GM19025 (cell line): ENCODE results near the gene BAZ1A.

Experiments
- ATAC-seq: cut with Tn5 transposase; IDR thresholded peaks from one replicate; pipeline ENCODE4 v1.9.1; 2021; ENCODE audit warnings: mild to moderate bottlenecking, low read depth, moderate library complexity; ENCODE audit not compliant: unreplicated experiment

The BAZ1A gene

GRCh38 chr14:34875031-34875922 lies at the start of gene BAZ1A:
BAZ1A (minus strand) TSS chr14:34875360; CDS start chr14:34874604, 756 bp downstream.
- peak; percentile 23 for ATAC-seq

- no peak for ATAC-seq
Observed at GRCh38 chr14:34920339-34920738, 45.2 kb upstream of the BAZ1A start.

GRCh38 chr14:34913619-34914018 lies 38.5 kb upstream of the BAZ1A start:
- ATAC-seq: no peak

- no peak for ATAC-seq
Observed at GRCh38 chr14:34912966-34913365, 37.8 kb upstream of the BAZ1A start.

- ATAC-seq: no peak
Observed at GRCh38 chr14:34912182-34912581, 37.0 kb upstream of the BAZ1A start.

GRCh38 chr14:34911209-34912150 lies 36.3 kb upstream of the BAZ1A start:
- no peak for ATAC-seq

- no peak for ATAC-seq
Observed at GRCh38 chr14:34906287-34906686, 31.1 kb upstream of the BAZ1A start.

GRCh38 chr14:34895277-34895676 lies 20.1 kb upstream of the BAZ1A start:
- ATAC-seq: no peak

- no peak for ATAC-seq
Observed at GRCh38 chr14:34890937-34891336, 15.8 kb upstream of the BAZ1A start.

GRCh38 chr14:34888186-34888585 lies 13.0 kb upstream of the BAZ1A start:
- ATAC-seq: no peak

GRCh38 chr14:34883954-34884353 lies 8.8 kb upstream of the BAZ1A start:
- ATAC-seq: no peak

- peak; percentile 24 for ATAC-seq
Observed at GRCh38 chr14:34874386-34875030, 652 bp downstream of the BAZ1A start.

GRCh38 chr14:34873589-34874385 lies 1.4 kb downstream of the BAZ1A start:
- ATAC-seq: peak; percentile 62

GRCh38 chr14:34872822-34873588 lies 2.2 kb downstream of the BAZ1A start:
- ATAC-seq: no peak

- no peak for ATAC-seq
Observed at GRCh38 chr14:34867199-34867598, 8.0 kb downstream of the BAZ1A start.

GRCh38 chr14:34865889-34866574 lies 9.1 kb downstream of the BAZ1A start:
- ATAC-seq: no peak

- ATAC-seq: no peak
Observed at GRCh38 chr14:34863844-34864243, 11.3 kb downstream of the BAZ1A start.

- no peak for ATAC-seq
Observed at GRCh38 chr14:34858765-34859164, 16.4 kb downstream of the BAZ1A start.
